HepG2 (cell line): ENCODE data around the gene PEAK3. TPM values are rescaled to one million over a fixed set of nuclear protein-coding genes. Genes with fewer than 3 reads are reported as not detected.

ENCODE experiments used
- ATM ChIP-seq: fragments of 450-650 bp; IDR thresholded peaks from 2 replicates; pipeline ENCODE4 v1.7.1; 2017; ENCODE audit warnings: mild to moderate bottlenecking, borderline replicate concordance
- CSRNP1 ChIP-seq: sonication (generic); formaldehyde crosslinking; IDR thresholded peaks from 2 replicates; pipeline ENCODE4 v1.8.1; 2023; ENCODE audit warnings: mild to moderate bottlenecking, missing genetic modification reagents
- ELF4 ChIP-seq: sonication (generic); formaldehyde crosslinking; IDR thresholded peaks from 2 replicates; pipeline ENCODE4 v1.5.0; 2020; ENCODE audit warnings: missing genetic modification reagents, mild to moderate bottlenecking, moderate library complexity, borderline replicate concordance
- HOXA3 ChIP-seq: sonication (generic); formaldehyde crosslinking; IDR thresholded peaks from 2 replicates; pipeline ENCODE4 v1.5.0; 2020; ENCODE audit warnings: missing genetic modification reagents
- SKI ChIP-seq: fragments of 450-650 bp; IDR thresholded peaks from one replicate; pipeline ENCODE4 v1.6.1; 2018; ENCODE audit warnings: mild to moderate bottlenecking; ENCODE audit not compliant: partially characterized antibody
- YEATS2 ChIP-seq: sonication (generic); formaldehyde crosslinking; IDR thresholded peaks from 2 replicates; pipeline ENCODE4 v1.4.0; 2020; ENCODE audit warnings: missing genetic modification reagents, borderline replicate concordance
- ZBTB39 ChIP-seq: sonication (generic); formaldehyde crosslinking; IDR thresholded peaks from 2 replicates; pipeline ENCODE4 v1.5.0; 2020; ENCODE audit warnings: missing genetic modification reagents
- ZBTB49 ChIP-seq: sonication (generic); formaldehyde crosslinking; IDR thresholded peaks from 2 replicates; pipeline ENCODE4 v1.4.0; 2020; ENCODE audit warnings: missing genetic modification reagents, borderline replicate concordance
- ZMYM3 ChIP-seq: sonication (generic); formaldehyde crosslinking; IDR thresholded peaks from 2 replicates; pipeline ENCODE4 v1.5.1; 2020; ENCODE audit warnings: mild to moderate bottlenecking, missing genetic modification reagents
- ZNF121 ChIP-seq: sonication (generic); formaldehyde crosslinking; IDR thresholded peaks from 2 replicates; pipeline ENCODE4 v1.5.0; 2020; ENCODE audit warnings: mild to moderate bottlenecking, missing genetic modification reagents
- ZNF142 ChIP-seq: sonication (generic); formaldehyde crosslinking; IDR thresholded peaks from 2 replicates; pipeline ENCODE4 v1.4.0; 2020; ENCODE audit warnings: missing genetic modification reagents
- ZNF343 ChIP-seq: sonication (generic); formaldehyde crosslinking; IDR thresholded peaks from 2 replicates; pipeline ENCODE4 v1.4.0; 2020; ENCODE audit warnings: mild to moderate bottlenecking, missing genetic modification reagents
- ZNF350 ChIP-seq: sonication (generic); formaldehyde crosslinking; IDR thresholded peaks from 2 replicates; pipeline ENCODE4 v1.4.0; 2020; ENCODE audit warnings: mild to moderate bottlenecking, low read depth, missing genetic modification reagents, borderline replicate concordance
- ZNF354B ChIP-seq: sonication (generic); formaldehyde crosslinking; IDR thresholded peaks from 2 replicates; pipeline ENCODE4 v1.8.0; 2022; ENCODE audit warnings: mild to moderate bottlenecking, missing genetic modification reagents
- ZNF432 ChIP-seq: sonication (generic); formaldehyde crosslinking; IDR thresholded peaks from 2 replicates; pipeline ENCODE4 v1.5.0; 2020; ENCODE audit warnings: missing genetic modification reagents, mild to moderate bottlenecking, borderline replicate concordance
- ZNF737 ChIP-seq: sonication (generic); formaldehyde crosslinking; IDR thresholded peaks from 2 replicates; pipeline ENCODE4 v1.5.0; 2020; ENCODE audit warnings: missing genetic modification reagents, mild to moderate bottlenecking, borderline replicate concordance
- polyA plus RNA-seq, 8 experiments: library from polyadenylated mRNA; depleted of rRNA in 3 of 8; stranded (reverse) in 7 of 8; unstranded in 1 of 8; fragments of >200 nt; fragmentation: Illumina TruSeq in 4 of 8; extraction: Trizol in 4 of 8; gene quantifications; 2 replicates each; pipeline versions ENCODE4 v1.2.1 to v1.2.3, GENCODE V29; 2011 to 2016; ENCODE audit warnings: low read depth in 4 of 8, missing spikeins in 1 of 8, mixed read lengths in 1 of 8; ENCODE audit not compliant: insufficient read depth in 1 of 8
- total RNA-seq, 5 experiments: library from RNA; depleted of rRNA; stranded (reverse); fragments of >200 nt; fragmentation: Illumina TruSeq; extraction: Trizol; gene quantifications; 2 replicates each; pipeline ENCODE4 v1.2.3, GENCODE V29; 2016; ENCODE audit warnings: low read depth in 1 of 5

The PEAK3 gene
- total and polyA plus RNA-seq, 2 of the 13 experiments (the other 11 are each of a cell fraction or from before 2014, with no cell fraction given): not detected

- TF ChIP-seq CSRNP1 (CRISPR knock-in tag) (no peak), ZNF737 (CRISPR knock-in tag) (no peak), ELF4 (0 out of 2 replicates have a peak, but pooled peaks have one; percentile 71), ZBTB49 (CRISPR knock-in tag) (no peak), ZNF142 (CRISPR knock-in tag) (no peak), ZBTB39 (CRISPR knock-in tag) (no peak), YEATS2 (CRISPR knock-in tag) (no peak; the same call in none of the 2 replicates), ATM (no peak), ZNF354B (CRISPR knock-in tag) (peak; percentile 6; the same call in 1 of the 2 replicates), ZNF432 (no peak), ZNF121 (CRISPR knock-in tag) (peak; percentile 97), ZNF343 (CRISPR knock-in tag) (no peak), SKI (no peak), HOXA3 (CRISPR knock-in tag) (no peak), ZMYM3 (CRISPR knock-in tag) (peak; percentile 53), ZNF350 (CRISPR knock-in tag) (no peak)
Observed at GRCh38 chr19:2237051-2237868, 44.7 kb downstream of the PEAK3 start (continued).
